ENCODE data around the gene KCNIP2.
A peak's percentile ranks its signal among the peaks of the same experiment; 100 is the strongest.

The KCNIP2 gene

DNA sequence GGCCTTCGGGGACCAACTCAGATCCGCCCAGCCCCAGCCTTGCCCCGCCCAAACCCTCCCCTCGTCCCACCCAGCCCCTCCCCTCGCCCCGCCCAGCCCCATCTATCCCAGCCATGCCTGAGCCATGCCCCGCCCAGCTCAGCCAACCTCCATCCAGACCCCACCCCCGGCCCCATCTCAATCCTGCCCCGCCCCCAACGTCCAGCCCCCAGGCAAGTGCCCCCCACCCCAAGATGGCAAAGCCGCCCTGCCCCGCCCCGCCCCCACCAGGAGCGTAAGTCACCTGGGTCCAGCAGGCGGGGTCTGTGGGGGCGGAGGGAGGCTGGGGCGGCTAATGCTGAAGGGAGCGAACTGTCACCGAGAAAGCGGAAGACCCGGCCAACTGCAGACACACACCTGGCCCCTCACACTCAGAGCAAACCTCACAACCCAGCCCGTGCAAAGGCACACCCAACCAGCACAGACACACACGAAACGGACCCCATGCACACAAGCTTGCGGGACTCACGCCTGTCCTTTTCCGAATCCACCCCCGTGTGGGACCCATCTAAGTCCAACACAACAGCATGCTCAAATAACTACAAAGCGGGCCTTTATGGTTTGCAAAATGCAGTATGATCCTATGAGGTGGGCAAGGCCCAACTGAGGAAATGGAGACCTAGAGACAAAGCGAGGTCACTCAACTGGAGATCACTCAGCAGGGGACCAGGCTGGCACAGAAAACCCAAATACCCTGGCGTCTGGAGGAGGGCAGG is 13.9 kb downstream of the KCNIP2 start:
- H3K4me3 ChIP-seq (ENCODE audit: low read length): peak overlapping the region; percentile 76
- peaks cover 9% of the 10 kb centered on the region; the same call in 1 of the 2 replicates for H3K4me1 ChIP-seq (ENCODE audit: low read length)
- H3K27me3 ChIP-seq (replicated peaks; ENCODE audit: insufficient read depth, low read length): no peaks in the 10 kb centered on the region
- peak overlapping the region; percentile 94 for H3K4me2 ChIP-seq (ENCODE audit: low read depth, low read length)
- TF ChIP-seq, protein P1, sequence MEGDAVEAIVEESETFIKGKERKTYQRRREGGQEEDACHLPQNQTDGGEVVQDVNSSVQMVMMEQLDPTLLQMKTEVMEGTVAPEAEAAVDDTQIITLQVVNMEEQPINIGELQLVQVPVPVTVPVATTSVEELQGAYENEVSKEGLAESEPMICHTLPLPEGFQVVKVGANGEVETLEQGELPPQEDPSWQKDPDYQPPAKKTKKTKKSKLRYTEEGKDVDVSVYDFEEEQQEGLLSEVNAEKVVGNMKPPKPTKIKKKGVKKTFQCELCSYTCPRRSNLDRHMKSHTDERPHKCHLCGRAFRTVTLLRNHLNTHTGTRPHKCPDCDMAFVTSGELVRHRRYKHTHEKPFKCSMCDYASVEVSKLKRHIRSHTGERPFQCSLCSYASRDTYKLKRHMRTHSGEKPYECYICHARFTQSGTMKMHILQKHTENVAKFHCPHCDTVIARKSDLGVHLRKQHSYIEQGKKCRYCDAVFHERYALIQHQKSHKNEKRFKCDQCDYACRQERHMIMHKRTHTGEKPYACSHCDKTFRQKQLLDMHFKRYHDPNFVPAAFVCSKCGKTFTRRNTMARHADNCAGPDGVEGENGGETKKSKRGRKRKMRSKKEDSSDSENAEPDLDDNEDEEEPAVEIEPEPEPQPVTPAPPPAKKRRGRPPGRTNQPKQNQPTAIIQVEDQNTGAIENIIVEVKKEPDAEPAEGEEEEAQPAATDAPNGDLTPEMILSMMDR (IDR thresholded peaks at IDR 0.05; ENCODE audit: low read length): no peak
- TF ChIP-seq EZH2phosphoT487 (IDR thresholded peaks at IDR 0.05; ENCODE audit: low read length): no peak
- TF ChIP-seq EZH2 (optimal IDR thresholded peaks at IDR 0.05; ENCODE audit: low read depth, low read length): no peak
- H3K79me2 ChIP-seq (ENCODE audit: low read length): no peaks in the 10 kb centered on the region
- no peaks in the 10 kb centered on the region for H3K36me3 ChIP-seq (replicated peaks; ENCODE audit: insufficient read depth, low read length)
- peak overlapping the region; percentile 90 for H2AFZ ChIP-seq (ENCODE audit: low read length)
- no peaks in the 10 kb centered on the region for H3K9me3 ChIP-seq (replicated peaks; ENCODE audit: insufficient read depth, low read length)
- H3F3A ChIP-seq (ENCODE audit: insufficient read depth, low read length): peaks cover 19% of the 10 kb centered on the region
- H3K9ac ChIP-seq (ENCODE audit: low read length): peak overlapping the region; percentile 51; the same call in 1 of the 2 replicates
- peak; percentile 62 for DNase-seq
- H3K27ac ChIP-seq (ENCODE audit: low read length): peak overlapping the region; percentile 33; the same call in 1 of the 2 replicates
- H4K20me1 ChIP-seq (ENCODE audit: insufficient read depth, low read length): no peaks in the 10 kb centered on the region
- no peaks in the 10 kb centered on the region for H3K9me2 ChIP-seq (replicated peaks; ENCODE audit: insufficient read depth, low read length)

DNA sequence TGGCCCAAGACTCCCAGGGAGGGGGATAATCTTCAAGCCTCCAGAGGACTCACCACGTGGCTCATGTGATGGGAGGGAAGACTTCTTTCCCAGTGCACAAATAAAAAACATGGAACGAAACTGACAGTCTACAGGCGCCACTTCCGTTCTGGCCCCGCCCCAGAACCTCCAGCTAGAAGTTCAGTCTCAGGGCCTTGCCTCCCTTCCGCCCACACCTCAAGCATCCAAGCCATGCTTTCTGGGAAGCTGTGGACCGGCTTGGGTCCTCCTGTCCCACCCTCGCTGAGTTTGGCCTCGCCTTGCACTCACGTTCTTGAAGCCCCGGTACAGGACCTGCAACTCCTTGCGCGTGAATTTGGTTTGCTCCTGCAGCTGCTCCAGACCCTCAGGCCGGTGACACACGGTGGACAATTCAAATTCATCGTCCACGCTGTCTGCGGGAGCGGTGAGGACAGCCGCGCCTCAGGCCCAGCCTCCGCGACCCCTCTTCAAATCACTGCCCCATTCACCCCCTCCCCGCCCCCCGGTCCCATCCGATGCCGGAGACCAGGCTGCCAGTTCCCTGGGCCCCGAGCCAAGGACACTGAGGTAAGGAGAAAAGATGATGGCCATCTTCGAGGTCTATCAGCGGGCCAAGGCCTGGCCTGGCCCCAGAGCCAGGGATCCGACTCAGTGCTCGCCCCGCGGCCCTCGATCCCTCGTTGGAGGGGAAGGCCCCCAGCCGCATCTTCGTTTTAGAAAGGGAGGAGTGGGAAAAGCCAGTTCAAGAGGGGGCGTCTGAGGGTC is 14.6 kb downstream of the KCNIP2 start:
- Histone ChIP-seq H2AFZ (ENCODE audit: low read length) (no peak overlapping the region), H3K9me2 (replicated peaks; ENCODE audit: insufficient read depth, low read length) (no peaks in the 10 kb centered on the region), H4K20me1 (ENCODE audit: insufficient read depth, low read length) (no peaks in the 10 kb centered on the region), H3K36me3 (replicated peaks; ENCODE audit: insufficient read depth, low read length) (no peaks in the 10 kb centered on the region), H3K9me3 (replicated peaks; ENCODE audit: insufficient read depth, low read length) (no peaks in the 10 kb centered on the region), H3K27ac (ENCODE audit: low read length) (no peak overlapping the region), H3K4me3 (ENCODE audit: low read length) (peak overlapping the region; percentile 37; the same call in 1 of the 2 replicates), H3K4me2 (ENCODE audit: low read depth, low read length) (peak overlapping the region; percentile 74), H3K79me2 (ENCODE audit: low read length) (no peaks in the 10 kb centered on the region), H3K4me1 (ENCODE audit: low read length) (peaks cover 9% of the 10 kb centered on the region; the same call in 1 of the 2 replicates), H3K9ac (ENCODE audit: low read length) (no peak overlapping the region), H3F3A (ENCODE audit: insufficient read depth, low read length) (peaks cover 19% of the 10 kb centered on the region), H3K27me3 (replicated peaks; ENCODE audit: insufficient read depth, low read length) (no peaks in the 10 kb centered on the region)
- TF ChIP-seq EZH2 (optimal IDR thresholded peaks at IDR 0.05; ENCODE audit: low read depth, low read length): no peak
- TF ChIP-seq, protein P1 (IDR thresholded peaks at IDR 0.05; ENCODE audit: low read length): no peak
- TF ChIP-seq EZH2phosphoT487 (IDR thresholded peaks at IDR 0.05; ENCODE audit: low read length): no peak
- DNase-seq: no peak

DNA sequence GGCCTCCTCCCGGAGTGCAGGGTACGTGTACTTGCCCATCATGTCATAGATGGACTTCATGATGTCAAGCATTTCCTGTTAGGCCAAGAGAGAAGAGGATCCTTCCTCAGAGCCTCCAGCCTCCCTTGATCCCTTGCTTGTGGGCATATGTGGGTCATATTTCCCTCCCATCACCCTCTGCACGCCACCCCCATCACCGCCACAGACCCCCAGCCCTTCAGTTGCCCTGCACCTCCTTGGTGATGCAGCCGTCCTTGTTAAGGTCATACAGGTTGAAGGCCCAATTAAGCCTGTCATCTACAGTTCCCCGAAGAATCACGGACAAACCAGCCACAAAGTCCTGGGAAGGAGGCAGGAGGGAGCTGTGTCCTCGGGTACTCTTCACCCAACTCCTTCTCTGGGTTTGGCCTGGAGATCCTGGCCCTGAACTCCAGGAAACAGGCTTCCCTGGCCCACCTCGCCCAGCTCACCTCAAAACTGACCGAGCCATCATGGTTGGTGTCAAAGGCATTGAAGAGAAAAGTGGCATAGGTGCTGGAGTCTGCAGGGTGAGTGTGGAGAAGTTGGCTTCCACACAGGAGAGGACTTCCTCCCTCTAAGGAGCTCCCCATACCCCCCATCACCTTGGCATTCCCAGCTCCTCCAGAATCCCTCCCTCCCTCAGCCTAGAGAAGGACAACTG is 15.5 kb downstream of the KCNIP2 start:
- DNase-seq: no peak
- no peak overlapping the region for H3K9ac ChIP-seq (ENCODE audit: low read length)
- no peak overlapping the region for H3K4me3 ChIP-seq (ENCODE audit: low read length)
- no peaks in the 10 kb centered on the region for H3K27me3 ChIP-seq (replicated peaks; ENCODE audit: insufficient read depth, low read length)
- peaks cover 9% of the 10 kb centered on the region; the same call in 1 of the 2 replicates for H3K4me1 ChIP-seq (ENCODE audit: low read length)
- H3K79me2 ChIP-seq (ENCODE audit: low read length): no peaks in the 10 kb centered on the region
- H3K9me3 ChIP-seq (replicated peaks; ENCODE audit: insufficient read depth, low read length): no peaks in the 10 kb centered on the region
- no peak for TF ChIP-seq EZH2 (optimal IDR thresholded peaks at IDR 0.05; ENCODE audit: low read depth, low read length)
- TF ChIP-seq, protein P1 (IDR thresholded peaks at IDR 0.05; ENCODE audit: low read length): no peak
- TF ChIP-seq EZH2phosphoT487 (IDR thresholded peaks at IDR 0.05; ENCODE audit: low read length): no peak
- H3K9me2 ChIP-seq (replicated peaks; ENCODE audit: insufficient read depth, low read length): no peaks in the 10 kb centered on the region
- no peak overlapping the region for H3K4me2 ChIP-seq (ENCODE audit: low read depth, low read length)
- peaks cover 19% of the 10 kb centered on the region for H3F3A ChIP-seq (ENCODE audit: insufficient read depth, low read length)
- H4K20me1 ChIP-seq (ENCODE audit: insufficient read depth, low read length): no peaks in the 10 kb centered on the region
- H3K36me3 ChIP-seq (replicated peaks; ENCODE audit: insufficient read depth, low read length): no peaks in the 10 kb centered on the region
- H2AFZ ChIP-seq (ENCODE audit: low read length): no peak overlapping the region
- H3K27ac ChIP-seq (ENCODE audit: low read length): no peak overlapping the region

All from MM.1S (cell line).